Raji (cell line): ENCODE data around the gene SIGLEC9.

Experiments
- POLR2A ChIP-seq: IDR thresholded peaks from 2 replicates; pipeline ENCODE4 v1.6.1; 2011; ENCODE audit warnings: low read depth, low read length, control low read depth; ENCODE audit not compliant: insufficient read depth

SIGLEC9 gene

GRCh38 chr19:51124729-51125128, at the start of gene SIGLEC9:
Gene SIGLEC9, plus strand, starts transcription at chr19:51124906. Its CDS starts 69 bp downstream, at chr19:51124975.
- no peak for TF ChIP-seq POLR2A

GRCh38 chr19:51075998-51076397, 48.7 kb upstream of the SIGLEC9 start:
- no peak for TF ChIP-seq POLR2A

DNA sequence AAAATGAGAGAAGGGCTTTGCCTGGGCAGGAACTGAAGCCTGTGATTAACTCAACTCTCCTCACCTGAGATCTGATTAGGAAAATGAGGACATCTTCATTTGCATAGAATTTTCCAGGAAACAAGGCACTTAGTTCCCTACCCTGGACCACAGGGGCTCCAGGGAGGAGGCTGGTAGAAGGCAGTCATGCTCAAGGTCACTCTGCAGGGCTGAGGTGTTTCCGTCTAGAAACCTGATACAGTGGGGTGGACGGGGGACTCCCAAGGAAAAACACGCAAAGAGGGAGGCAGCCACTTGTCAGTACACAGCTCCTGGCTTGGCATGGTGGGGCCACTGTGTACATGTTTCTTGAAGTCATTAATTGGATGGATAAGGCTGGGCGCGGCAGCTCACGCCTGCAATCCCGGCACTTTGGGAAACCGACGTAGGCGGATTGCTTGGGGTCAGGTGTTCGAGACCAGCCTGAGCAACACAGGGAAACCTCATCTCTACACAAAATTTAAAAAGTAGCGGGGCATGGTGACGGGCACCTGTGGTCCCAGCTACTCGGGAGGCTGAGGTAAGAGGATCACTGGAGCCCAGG, 48.0 kb upstream of the SIGLEC9 start:
- TF ChIP-seq POLR2A = no peak

GRCh38 chr19:51078104-51078503, 46.6 kb upstream of the SIGLEC9 start:
- no peak for TF ChIP-seq POLR2A

- no peak for TF ChIP-seq POLR2A
Measured at GRCh38 chr19:51078731-51079130, 46.0 kb upstream of the SIGLEC9 start.

GRCh38 chr19:51079481-51080110, 45.1 kb upstream of the SIGLEC9 start:
- no peak for TF ChIP-seq POLR2A

DNA sequence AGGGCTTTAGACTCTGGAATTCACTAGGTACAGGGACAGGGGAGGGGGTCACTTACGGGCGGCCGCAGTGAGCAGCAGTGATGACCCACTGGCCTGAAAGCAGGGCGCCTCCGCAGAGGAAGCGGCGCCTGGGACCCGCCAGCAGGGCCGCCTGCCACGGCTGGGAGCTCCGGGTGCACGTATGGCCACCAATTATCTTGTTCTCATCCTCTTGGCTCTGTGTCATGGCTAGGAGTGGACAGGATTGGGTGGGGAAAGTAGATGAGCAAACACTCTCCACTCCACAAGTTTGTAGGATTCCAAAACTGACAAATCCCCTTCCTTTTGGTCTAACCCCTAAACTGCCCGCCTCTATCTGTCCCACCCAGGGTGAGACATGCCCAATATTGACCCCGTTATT, 43.2 kb upstream of the SIGLEC9 start:
- TF ChIP-seq POLR2A = no peak

GRCh38 chr19:51082611-51083010, 42.1 kb upstream of the SIGLEC9 start, which contains the start of gene KLK14:
Gene KLK14, minus strand, starts transcription at chr19:51082887. Its CDS starts 273 bp downstream, at chr19:51082614.
- TF ChIP-seq POLR2A = no peak

GRCh38 chr19:51083181-51083580, 41.5 kb upstream of the SIGLEC9 start:
- TF ChIP-seq POLR2A = no peak

DNA sequence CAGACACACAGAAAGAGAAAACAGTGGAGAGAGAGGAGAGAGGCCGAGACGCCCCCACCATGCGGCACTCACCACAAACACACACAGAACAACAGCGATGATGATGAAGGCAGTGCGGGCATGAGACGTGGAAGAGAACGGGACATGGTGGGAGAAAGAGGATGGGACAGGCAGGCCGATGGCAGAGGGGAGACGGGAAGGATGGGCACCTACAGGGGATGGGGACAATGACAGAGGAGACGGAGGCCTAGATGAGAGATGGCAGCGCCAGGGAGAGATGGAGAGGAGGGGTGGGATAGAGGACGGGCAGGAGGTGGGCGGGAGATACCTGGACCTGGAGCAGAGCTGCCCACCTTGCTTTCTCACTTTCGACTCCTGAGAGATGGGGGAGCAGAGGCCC, 40.9 kb upstream of the SIGLEC9 start:
- no peak for TF ChIP-seq POLR2A

DNA sequence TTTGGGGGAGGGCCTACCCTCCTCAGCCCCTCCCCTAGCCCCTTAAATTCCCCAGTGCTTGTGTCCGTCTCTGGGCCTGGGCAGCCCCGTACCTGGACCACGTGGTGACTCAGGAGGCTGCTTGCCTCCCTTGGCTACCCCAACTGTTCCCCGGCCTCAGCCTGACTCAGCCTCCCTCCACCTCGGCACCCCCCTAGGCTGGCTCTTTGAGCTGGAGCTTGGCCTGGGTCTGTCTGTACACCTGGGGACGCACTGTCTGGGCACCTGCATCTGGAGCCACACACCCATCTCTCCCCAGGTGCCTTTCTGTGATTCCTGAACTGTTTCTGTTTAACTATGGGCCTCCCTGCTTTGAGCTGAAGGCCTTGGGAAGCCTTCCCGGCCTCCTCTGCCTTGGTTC, 40.2 kb upstream of the SIGLEC9 start:
- TF ChIP-seq POLR2A = no peak

DNA sequence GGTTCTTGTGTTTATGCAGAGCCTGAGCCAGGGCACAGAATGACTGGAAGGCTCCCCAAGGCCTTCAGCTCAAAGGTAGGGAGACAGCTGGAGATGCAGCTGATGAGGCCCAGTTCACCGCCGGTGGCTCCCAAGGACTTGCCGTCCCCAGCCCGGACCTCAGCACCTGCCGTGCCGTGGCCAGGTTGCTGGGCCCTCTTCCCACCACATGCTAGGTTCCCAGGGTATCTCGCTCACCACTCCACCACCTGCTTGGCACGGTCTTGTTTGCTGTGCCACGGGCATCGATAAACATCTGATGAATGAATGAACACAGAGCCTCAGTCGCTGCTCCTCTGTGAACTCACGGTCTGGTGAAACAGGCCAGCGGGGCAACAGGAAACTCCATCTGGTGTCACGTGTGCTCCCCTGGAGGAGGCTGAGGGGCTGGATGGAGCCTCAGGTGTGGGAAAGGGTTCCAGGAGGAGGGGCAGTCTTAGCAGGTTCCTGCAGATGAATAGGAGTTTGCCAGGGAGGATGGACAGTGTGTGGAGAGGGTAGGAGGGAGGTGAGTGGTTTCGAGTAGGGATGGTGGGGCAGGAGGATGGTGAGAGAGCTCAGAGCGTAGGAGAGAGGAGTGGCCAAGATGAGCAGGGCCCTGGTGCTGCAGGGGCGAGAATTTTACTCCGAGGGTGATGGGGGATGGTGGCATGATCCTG, 38.4 kb upstream of the SIGLEC9 start:
- no peak for TF ChIP-seq POLR2A

DNA sequence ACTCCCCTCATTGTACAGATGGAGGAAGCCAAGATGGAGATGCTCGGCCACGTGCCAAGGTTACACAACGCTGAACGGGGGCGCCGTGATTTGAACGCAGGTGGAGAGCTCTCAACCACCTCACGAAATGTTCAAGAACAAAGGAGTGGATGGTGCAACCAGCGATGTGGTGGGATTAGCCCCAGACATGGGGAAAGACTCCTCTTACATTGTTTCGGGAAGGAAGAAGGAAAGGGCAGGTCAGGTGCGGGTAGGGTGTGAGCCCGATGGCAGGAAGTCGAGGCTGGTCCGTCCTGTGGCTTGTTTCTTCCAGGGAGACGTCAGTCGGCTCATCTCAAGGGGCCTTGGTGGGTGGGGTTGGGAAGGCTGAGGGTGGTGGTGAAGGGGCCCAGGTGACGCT, 34.9 kb upstream of the SIGLEC9 start:
- no peak for TF ChIP-seq POLR2A

GRCh38 chr19:51090471-51090870, 34.2 kb upstream of the SIGLEC9 start:
- TF ChIP-seq POLR2A = no peak

- no peak for TF ChIP-seq POLR2A
Measured at GRCh38 chr19:51091126-51091525, 33.6 kb upstream of the SIGLEC9 start.
